Activated naive CD4-positive, alpha-beta T cell (primary cell): Measurements from ENCODE around the gene ZNF792.
"Not testable (repeated sequence)": the region's sequence is repeated elsewhere in the genome, so short reads cannot be mapped to it uniquely, and the experiment has no call there.

Experiments used
- DNase-seq, 4 experiments: peaks; one replicate each; lab custom pipeline; 2025; lab: John Stamatoyannopoulos, UW

The ZNF792 gene

DNA sequence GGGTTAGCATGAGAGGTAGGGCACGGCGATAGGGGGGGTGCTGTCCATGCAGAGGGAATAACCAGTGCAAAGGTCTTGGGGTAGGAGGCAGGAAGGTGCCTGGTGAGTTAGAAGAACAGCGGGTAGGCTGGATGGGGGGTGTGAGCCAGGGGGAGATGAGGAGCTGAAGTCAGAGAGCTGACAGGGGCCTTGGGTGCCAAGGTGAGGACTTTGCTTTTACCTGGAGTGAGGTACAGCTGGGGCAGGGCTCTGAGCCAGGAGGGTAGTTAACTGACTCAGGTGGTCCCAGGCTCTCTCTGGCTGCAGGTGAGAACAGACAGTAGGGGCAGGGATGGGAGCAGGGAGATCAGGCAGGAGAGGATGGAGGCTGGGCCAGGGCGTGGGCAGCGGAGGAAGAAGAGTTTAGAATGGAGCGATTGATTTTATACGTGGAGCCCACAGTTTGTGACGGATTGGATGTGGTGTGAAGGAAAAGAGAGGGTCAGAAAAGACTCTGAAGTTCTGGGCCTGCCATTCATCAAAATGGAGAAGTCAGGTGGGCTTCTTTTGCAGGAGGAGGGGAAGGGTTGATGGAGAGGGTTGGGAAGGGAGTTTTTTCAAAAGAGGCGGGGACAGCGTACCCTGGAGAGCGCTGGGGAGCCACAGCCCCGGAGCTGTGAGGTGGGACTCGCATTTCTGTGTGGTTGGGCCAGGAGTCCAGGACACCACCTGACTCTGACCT lies 34.9 kb upstream of the ZNF792 start:
- no peak for DNase-seq

GRCh38 chr19:34998224-34998623 lies 34.2 kb upstream of the ZNF792 start:
- DNase-seq: not testable (repeated sequence)

GRCh38 chr19:34997071-34997617 lies 33.1 kb upstream of the ZNF792 start:
- DNase-seq: no peak

DNA sequence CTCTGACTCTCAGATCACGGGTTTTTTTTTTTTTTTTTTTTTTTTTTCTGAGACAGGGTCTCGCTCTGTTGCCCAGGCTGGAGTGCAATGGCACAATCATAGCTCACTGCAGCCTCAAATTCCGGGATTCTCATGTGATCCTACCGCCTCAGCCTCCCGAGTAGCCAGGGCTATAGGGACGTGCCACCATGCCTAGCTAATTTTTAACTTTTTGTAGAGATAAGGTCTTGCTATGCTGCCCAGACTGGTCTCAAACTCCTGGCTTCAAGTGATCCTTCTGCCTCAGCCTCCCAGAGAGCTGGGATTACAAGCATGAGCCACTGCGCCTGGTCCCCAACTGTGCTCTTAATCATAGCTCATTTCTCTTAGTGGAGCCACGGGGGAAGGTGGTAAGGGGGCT lies 31.5 kb upstream of the ZNF792 start:
- no peak for DNase-seq

GRCh38 chr19:34994643-34995541 lies 30.9 kb upstream of the ZNF792 start:
- DNase-seq: no peak

- no peak for DNase-seq
These were observed 30.2 kb upstream of the ZNF792 start for GRCh38 chr19:34994286-34994642.

GRCh38 chr19:34992582-34992981 lies 28.6 kb upstream of the ZNF792 start:
- DNase-seq: peak in 1 of 4 experiments; percentile 21

GRCh38 chr19:34991542-34992333 lies 27.7 kb upstream of the ZNF792 start:
- DNase-seq: no peak

GRCh38 chr19:34990578-34991192 lies 26.7 kb upstream of the ZNF792 start:
- DNase-seq: no peak

DNA sequence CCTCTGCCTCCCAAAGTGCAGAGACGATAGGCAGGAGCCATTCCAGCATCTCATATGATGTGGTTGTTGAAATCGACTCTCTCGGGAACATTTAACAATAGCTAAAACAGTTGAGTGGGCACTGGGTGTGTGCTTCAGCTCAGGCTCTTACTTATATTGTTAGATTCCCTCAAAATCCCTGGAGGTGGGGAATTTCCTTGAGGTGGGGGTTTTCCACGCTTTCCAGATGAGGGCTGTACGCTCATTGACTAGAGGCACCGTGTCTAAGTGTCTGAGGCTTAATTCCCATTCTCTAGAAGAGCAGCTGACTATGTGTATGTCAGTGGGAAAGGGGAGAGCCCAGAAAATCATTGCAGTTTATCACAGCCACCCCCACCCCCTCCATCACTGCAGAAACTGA lies 25.3 kb upstream of the ZNF792 start:
- no peak for DNase-seq

GRCh38 chr19:34988119-34988518 lies 24.1 kb upstream of the ZNF792 start:
- no peak for DNase-seq

GRCh38 chr19:34985249-34986022 lies 21.4 kb upstream of the ZNF792 start:
- DNase-seq: peak in 2 of 4 experiments; percentile 24 to 27

DNA sequence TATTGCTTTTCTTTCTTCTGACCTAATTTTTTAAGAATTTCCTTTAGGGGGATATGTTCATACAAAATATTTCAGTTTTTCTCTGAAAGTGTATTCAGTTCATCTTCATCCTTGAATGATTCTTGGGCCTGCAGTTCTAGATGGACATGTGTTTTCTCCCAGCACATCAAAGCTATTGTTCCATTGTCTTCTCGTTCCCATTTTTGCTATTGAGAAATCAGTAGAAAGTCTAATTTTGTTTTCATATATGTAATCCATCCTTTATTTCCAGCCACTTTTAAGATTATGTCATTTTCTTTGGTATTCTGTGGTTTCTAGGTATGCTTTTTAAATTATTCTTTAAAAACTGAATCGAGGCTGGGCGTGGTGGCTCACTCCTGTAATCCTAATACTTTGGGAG lies 20.3 kb upstream of the ZNF792 start:
- no peak for DNase-seq

DNA sequence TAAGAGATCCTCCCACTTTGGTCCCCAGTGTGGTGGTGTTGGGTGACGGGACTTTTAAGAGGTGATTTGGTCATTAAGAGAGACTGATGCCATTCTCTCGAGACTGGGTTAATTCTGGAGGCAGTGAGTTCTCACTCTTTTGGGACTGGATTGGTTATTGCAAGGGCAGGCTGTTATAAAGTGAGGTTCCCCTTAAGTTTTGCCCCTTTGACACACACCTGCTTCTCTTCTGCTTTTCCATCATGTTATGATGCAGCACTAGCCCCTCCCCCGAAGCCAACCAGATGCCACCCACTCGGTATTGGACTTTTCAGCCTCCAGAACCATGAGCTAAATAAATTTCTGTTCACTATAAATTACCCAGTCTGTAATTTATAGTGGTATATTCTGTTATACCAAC lies 19.8 kb upstream of the ZNF792 start:
- DNase-seq: no peak

DNA sequence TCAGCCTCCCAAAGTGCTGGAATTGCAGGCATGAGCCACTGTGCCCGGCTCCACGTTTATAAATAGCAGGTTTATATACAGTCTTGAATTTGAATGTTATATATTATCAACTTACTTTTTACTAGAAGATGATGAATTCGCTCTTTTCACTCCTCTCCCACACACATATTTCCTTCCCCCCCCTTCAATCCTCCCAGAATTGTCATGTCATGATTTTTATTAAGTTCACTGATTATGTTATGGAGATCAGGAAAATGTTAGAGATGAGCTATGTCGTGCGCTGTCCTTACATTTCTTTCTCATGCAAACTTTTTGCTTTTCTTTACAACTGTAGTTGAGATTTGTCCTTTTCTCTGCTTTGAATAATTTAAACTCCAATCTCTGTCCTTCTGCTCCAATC lies 18.2 kb upstream of the ZNF792 start:
- DNase-seq: no peak

- no peak for DNase-seq
These were observed 16.0 kb upstream of the ZNF792 start for GRCh38 chr19:34979819-34980640.

DNA sequence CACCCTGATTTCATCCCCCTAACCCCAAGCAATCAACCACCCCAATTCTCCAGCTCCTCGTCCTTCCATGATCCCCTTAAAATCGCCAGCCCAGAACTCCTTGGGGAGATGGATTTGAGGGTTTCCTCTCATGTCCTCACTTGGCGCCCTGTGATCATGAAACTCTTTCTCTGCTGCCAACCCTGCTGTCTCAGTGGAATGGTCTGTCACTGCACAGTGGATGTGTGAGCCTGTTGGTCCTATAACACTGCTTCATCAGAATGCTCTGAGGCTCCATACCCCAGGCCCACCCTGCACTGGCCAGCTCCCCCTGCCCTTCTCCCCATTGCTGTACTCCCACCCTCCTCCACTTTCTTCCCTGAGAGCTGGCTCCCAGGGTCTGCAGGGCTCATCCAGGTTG lies 12.6 kb upstream of the ZNF792 start:
- DNase-seq: no peak

- DNase-seq: no peak
These were observed 11.0 kb upstream of the ZNF792 start for GRCh38 chr19:34975056-34975455.

DNA sequence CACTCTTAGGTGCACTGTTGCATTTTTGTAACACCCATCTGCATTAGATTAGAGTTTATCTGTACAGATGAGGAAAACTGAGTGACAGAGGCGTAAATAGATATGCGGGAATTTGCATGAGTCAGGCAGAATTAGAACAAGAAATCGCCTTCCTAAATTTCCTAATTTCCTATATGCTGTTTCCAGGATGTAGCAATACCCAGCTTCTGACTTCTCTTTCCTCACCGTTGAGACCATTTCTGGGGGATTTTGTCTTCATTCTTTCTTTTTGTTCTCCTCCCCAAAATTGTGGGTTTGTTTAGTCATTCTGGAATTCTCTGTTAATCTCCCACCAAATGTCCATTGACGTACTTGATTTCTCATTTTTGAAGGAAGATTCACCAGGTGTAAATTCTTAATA lies 10.6 kb upstream of the ZNF792 start:
- DNase-seq: no peak

GRCh38 chr19:34972163-34972705 lies 8.2 kb upstream of the ZNF792 start:
- DNase-seq: no peak
